ENCODE data around the gene TANK.

- TF ChIP-seq, protein P1, sequence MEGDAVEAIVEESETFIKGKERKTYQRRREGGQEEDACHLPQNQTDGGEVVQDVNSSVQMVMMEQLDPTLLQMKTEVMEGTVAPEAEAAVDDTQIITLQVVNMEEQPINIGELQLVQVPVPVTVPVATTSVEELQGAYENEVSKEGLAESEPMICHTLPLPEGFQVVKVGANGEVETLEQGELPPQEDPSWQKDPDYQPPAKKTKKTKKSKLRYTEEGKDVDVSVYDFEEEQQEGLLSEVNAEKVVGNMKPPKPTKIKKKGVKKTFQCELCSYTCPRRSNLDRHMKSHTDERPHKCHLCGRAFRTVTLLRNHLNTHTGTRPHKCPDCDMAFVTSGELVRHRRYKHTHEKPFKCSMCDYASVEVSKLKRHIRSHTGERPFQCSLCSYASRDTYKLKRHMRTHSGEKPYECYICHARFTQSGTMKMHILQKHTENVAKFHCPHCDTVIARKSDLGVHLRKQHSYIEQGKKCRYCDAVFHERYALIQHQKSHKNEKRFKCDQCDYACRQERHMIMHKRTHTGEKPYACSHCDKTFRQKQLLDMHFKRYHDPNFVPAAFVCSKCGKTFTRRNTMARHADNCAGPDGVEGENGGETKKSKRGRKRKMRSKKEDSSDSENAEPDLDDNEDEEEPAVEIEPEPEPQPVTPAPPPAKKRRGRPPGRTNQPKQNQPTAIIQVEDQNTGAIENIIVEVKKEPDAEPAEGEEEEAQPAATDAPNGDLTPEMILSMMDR (IDR thresholded peaks at IDR 0.05) = no peak
- TF ChIP-seq POLR2A (IDR thresholded peaks at IDR 0.05) = no peak
These were observed 85.0 kb downstream of the TANK start for GRCh38 chr2:161245261-161245553.
